Measurements from ENCODE around the gene LDAF1.

Gene LDAF1

GRCh38 chr16:21228361-21228872 lies 69.9 kb downstream of the LDAF1 start:
- in situ Hi-C loops (cut with HindIII; ENCODE audit: low sequenced_read_pairs): no loop called here

More at GRCh38 chr16:21228361-21228872, 69.9 kb downstream of the LDAF1 start:
- H3K4me3 ChIP-seq (ENCODE audit: low read depth, low read length): no peak overlapping the region
- no peak for DNase-seq (ENCODE audit: low read depth, low spot score)
- TF ChIP-seq, protein P1, sequence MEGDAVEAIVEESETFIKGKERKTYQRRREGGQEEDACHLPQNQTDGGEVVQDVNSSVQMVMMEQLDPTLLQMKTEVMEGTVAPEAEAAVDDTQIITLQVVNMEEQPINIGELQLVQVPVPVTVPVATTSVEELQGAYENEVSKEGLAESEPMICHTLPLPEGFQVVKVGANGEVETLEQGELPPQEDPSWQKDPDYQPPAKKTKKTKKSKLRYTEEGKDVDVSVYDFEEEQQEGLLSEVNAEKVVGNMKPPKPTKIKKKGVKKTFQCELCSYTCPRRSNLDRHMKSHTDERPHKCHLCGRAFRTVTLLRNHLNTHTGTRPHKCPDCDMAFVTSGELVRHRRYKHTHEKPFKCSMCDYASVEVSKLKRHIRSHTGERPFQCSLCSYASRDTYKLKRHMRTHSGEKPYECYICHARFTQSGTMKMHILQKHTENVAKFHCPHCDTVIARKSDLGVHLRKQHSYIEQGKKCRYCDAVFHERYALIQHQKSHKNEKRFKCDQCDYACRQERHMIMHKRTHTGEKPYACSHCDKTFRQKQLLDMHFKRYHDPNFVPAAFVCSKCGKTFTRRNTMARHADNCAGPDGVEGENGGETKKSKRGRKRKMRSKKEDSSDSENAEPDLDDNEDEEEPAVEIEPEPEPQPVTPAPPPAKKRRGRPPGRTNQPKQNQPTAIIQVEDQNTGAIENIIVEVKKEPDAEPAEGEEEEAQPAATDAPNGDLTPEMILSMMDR (IDR thresholded peaks at IDR 0.05; ENCODE audit: low read depth, low read length): no peak
